Liver (tissue), 9 donors: ENCODE results near the gene PEX14. TPM values are rescaled to one million over a fixed set of nuclear protein-coding genes. Genes with fewer than 3 reads are reported as not detected.

ENCODE experiments used
- DNase-seq: peaks from one replicate; pipeline ENCODE4 v3.0.0-alpha.2; 2017; ENCODE audit warnings: low spot score
- H3K27ac ChIP-seq, 2 donors: one replicate each; pipeline ENCODE4 v1.7.0; 2013; ENCODE audit warnings: inconsistent platforms in 2 of 2, low read length in 2 of 2, control low read depth in 1 of 2, low read depth in 1 of 2, mild to moderate bottlenecking in 1 of 2
- H3K27me3 ChIP-seq, 4 donors: one replicate each; pipeline versions ENCODE4 v1.6.1 to v1.7.0; 2013; ENCODE audit warnings: low read length in 3 of 4, inconsistent platforms in 1 of 4, mild to moderate bottlenecking in 1 of 4, moderate library complexity in 1 of 4; ENCODE audit not compliant: control insufficient read depth in 4 of 4, insufficient read depth in 4 of 4
- H3K36me3 ChIP-seq, 4 donors: one replicate each; pipeline versions ENCODE4 v1.6.1 to v1.7.0; 2013; ENCODE audit warnings: low read length in 3 of 4, mild to moderate bottlenecking in 3 of 4, low read depth in 1 of 4, moderate library complexity in 1 of 4; ENCODE audit not compliant: control insufficient read depth in 4 of 4, insufficient read depth in 3 of 4
- H3K4me1 ChIP-seq, 4 donors: one replicate each; pipeline versions ENCODE4 v1.6.1 to v1.7.0; 2013; ENCODE audit warnings: low read length in 3 of 4, mild to moderate bottlenecking in 3 of 4, moderate library complexity in 1 of 4; ENCODE audit not compliant: control insufficient read depth in 4 of 4, insufficient read depth in 4 of 4
- H3K4me3 ChIP-seq, 3 donors: one replicate each; pipeline versions ENCODE4 v1.6.1 to v1.7.0; 2013; ENCODE audit warnings: low read length in 3 of 3, control low read depth in 1 of 3, low read depth in 1 of 3, mild to moderate bottlenecking in 1 of 3
- H3K9ac ChIP-seq, 2 donors: one replicate each; pipeline ENCODE4 v1.7.0; 2013; ENCODE audit warnings: low read length in 2 of 2, mild to moderate bottlenecking in 2 of 2, moderate library complexity in 2 of 2, control low read depth in 1 of 2, low read depth in 1 of 2
- H3K9me3 ChIP-seq, 4 donors: one replicate each; pipeline versions ENCODE4 v1.6.1 to v1.7.0; 2013; ENCODE audit warnings: low read length in 3 of 4; ENCODE audit not compliant: control insufficient read depth in 4 of 4
- ATF3 ChIP-seq: IDR thresholded peaks from 2 replicates; pipeline ENCODE4 v1.6.1; 2016; ENCODE audit warnings: antibody characterized with exemption
- CTCF ChIP-seq: fragments of 150-350 bp; IDR thresholded peaks from 2 replicates; pipeline ENCODE4 v1.5.1; 2017; ENCODE audit warnings: improper control_type of control experiment, low read depth, low read length; ENCODE audit not compliant: missing input control
- EGR1 ChIP-seq, 2 donors: IDR thresholded peaks; 2 replicates each; pipeline ENCODE4 v1.6.1; 2016 to 2018; ENCODE audit warnings: antibody characterized with exemption in 2 of 2, low read depth in 2 of 2
- FOXA1 ChIP-seq: IDR thresholded peaks from 2 replicates; pipeline ENCODE4 v1.6.1; 2016; ENCODE audit warnings: antibody characterized with exemption
- FOXA2 ChIP-seq: IDR thresholded peaks from 2 replicates; pipeline ENCODE4 v1.6.1; 2016; ENCODE audit warnings: antibody characterized with exemption
- GABPA ChIP-seq, 2 donors: IDR thresholded peaks in 1 of 2; conservative IDR thresholded peaks in 1 of 2; 2 replicates each; pipeline ENCODE4 v1.6.1; 2016; ENCODE audit warnings: antibody characterized with exemption in 2 of 2, mild to moderate bottlenecking in 1 of 2, moderate library complexity in 1 of 2
- HNF4A ChIP-seq, 2 donors: conservative IDR thresholded peaks; 2 replicates each; pipeline ENCODE4 v1.6.1; 2016; ENCODE audit warnings: antibody characterized with exemption in 2 of 2, mild to moderate bottlenecking in 2 of 2
- HNF4G ChIP-seq: IDR thresholded peaks from 2 replicates; pipeline ENCODE4 v1.6.1; 2016; ENCODE audit warnings: antibody characterized with exemption
- JUND ChIP-seq, 2 donors: IDR thresholded peaks; 2 replicates each; pipeline ENCODE4 v1.6.1; 2016; ENCODE audit warnings: antibody characterized with exemption in 2 of 2
- MAX ChIP-seq: IDR thresholded peaks from 2 replicates; pipeline ENCODE4 v1.6.1; 2016; ENCODE audit warnings: antibody characterized with exemption
- NR2F2 ChIP-seq: IDR thresholded peaks from 2 replicates; pipeline ENCODE4 v1.6.1; 2016; ENCODE audit warnings: antibody characterized with exemption
- RAD21 ChIP-seq, 2 donors: IDR thresholded peaks; 2 replicates each; pipeline ENCODE4 v1.6.1; 2016; ENCODE audit warnings: antibody characterized with exemption in 2 of 2, mild to moderate bottlenecking in 2 of 2
- REST ChIP-seq: IDR thresholded peaks from 2 replicates; pipeline ENCODE4 v1.6.1; 2016; ENCODE audit warnings: antibody characterized with exemption, mild to moderate bottlenecking
- RXRA ChIP-seq, 2 donors: IDR thresholded peaks; 2 replicates each; pipeline ENCODE4 v1.6.1; 2017 to 2018; ENCODE audit warnings: antibody characterized with exemption in 2 of 2, mild to moderate bottlenecking in 1 of 2
- SP1 ChIP-seq: IDR thresholded peaks from 2 replicates; pipeline ENCODE4 v1.6.1; 2018; ENCODE audit warnings: antibody characterized with exemption, mild to moderate bottlenecking
- TAF1 ChIP-seq: conservative IDR thresholded peaks from 2 replicates; pipeline ENCODE4 v1.6.1; 2016; ENCODE audit warnings: antibody characterized with exemption, mild to moderate bottlenecking
- YY1 ChIP-seq: IDR thresholded peaks from 2 replicates; pipeline ENCODE4 v1.6.1; 2016; ENCODE audit warnings: antibody characterized with exemption, mild to moderate bottlenecking
- ZBTB33 ChIP-seq: IDR thresholded peaks from 2 replicates; pipeline ENCODE4 v1.6.1; 2016; ENCODE audit warnings: antibody characterized with exemption
- WGBS: extraction: QIAGEN DNeasy Blood & Tissue Kit; methylation state at CpG from one replicate; pipeline ENCODE4 v1.1.7; 2013; 5-methylcytosine and 5-hydroxymethylcytosine counted together
- polyA plus RNA-seq, 2 donors: library from polyadenylated mRNA; stranded (reverse) in 1 of 2; unstranded in 1 of 2; fragments of 200-250 nt in 1 of 2; fragments of >200 nt in 1 of 2; fragmentation: Nextera tagmentation in 1 of 2; extraction: Ambion mirVana in 1 of 2; gene quantifications; one replicate each; pipeline versions ENCODE4 v1.2.1 to v1.2.3, GENCODE V29; 2013 to 2015
- total RNA-seq, 2 donors: library from RNA; depleted of rRNA; stranded (reverse); fragments of >200 nt; gene quantifications; one replicate each; pipeline ENCODE4 v1.2.3, GENCODE V29; 2014
- donor health status: healthy.
- donor health status: healthy.
- donor health status: healthy.
- donor health status: healthy.
- donor health status: healthy.

Gene PEX14
- total and polyA plus RNA-seq, 4 donors, result 7.1 to 16.1 (median 11.7) TPM

- Histone ChIP-seq H3K27ac (no peak overlapping the region), H3K4me3 (no peak overlapping the region), H3K27me3 (no peaks in the 10 kb centered on the region), H3K9me3 (no peaks in the 10 kb centered on the region), H3K36me3 (peaks cover 0 to 6% (median 2%) of the 10 kb centered on the region in 4 donors), H3K4me1 (peaks cover 16 to 38% (median 28%) of the 10 kb centered on the region in 4 donors), H3K9ac (no peak overlapping the region)
- WGBS, result 98% methylated on average over 5 of the region's 5 CpGs
- TF ChIP-seq CTCF, result no peak
- TF ChIP-seq JUND (IDR thresholded peaks at IDR 0.05), result no peak
- no peak for TF ChIP-seq FOXA1
- TF ChIP-seq TAF1, result no peak
- no peak for TF ChIP-seq NR2F2
- TF ChIP-seq HNF4A (conservative IDR thresholded peaks at IDR 0.05), result no peak
- no peak for TF ChIP-seq MAX
- no peak for TF ChIP-seq RAD21 (IDR thresholded peaks at IDR 0.05)
- TF ChIP-seq EGR1 (IDR thresholded peaks at IDR 0.05; ENCODE audit: low read depth in 2 of 2), result no peak
- TF ChIP-seq REST, result no peak
- TF ChIP-seq HNF4G, result no peak
- no peak for TF ChIP-seq YY1
- TF ChIP-seq SP1, result no peak
- TF ChIP-seq RXRA (IDR thresholded peaks at IDR 0.05), result no peak
- no peak for TF ChIP-seq ZBTB33
- no peak for TF ChIP-seq GABPA (IDR thresholded peaks at IDR 0.05 in 1 of 2, conservative IDR thresholded peaks at IDR 0.05 in 1 of 2)
- no peak for TF ChIP-seq FOXA2
- TF ChIP-seq ATF3, result no peak
- DNase-seq, result no peak
These were observed 186.7 kb downstream of the PEX14 start for GRCh38 chr1:10661453-10661852.
